A673 (cell line): ENCODE results near the gene ANAPC10. TPM values are rescaled to one million over a fixed set of nuclear protein-coding genes. Genes with fewer than 3 reads are reported as not detected.
"Not testable (repeated sequence)": the region's sequence is repeated elsewhere in the genome, so short reads cannot be mapped to it uniquely, and the experiment has no call there.

ENCODE experiments used
- Bru-seq: library from RNA; stranded (reverse); fragments of 400-500 nt; gene quantifications from one replicate; lab custom pipeline; 2021; lab: Mats Ljungman, UMichigan
- BruChase-seq, 2 experiments: library from RNA; stranded (reverse); fragments of 400-500 nt; gene quantifications; one replicate each; lab custom pipeline; 2021; lab: Mats Ljungman, UMichigan
- BruUV-seq: library from RNA; stranded (reverse); fragments of 400-500 nt; replicated peaks from 2 replicates; lab custom pipeline; 2021; lab: Mats Ljungman, UMichigan
- CTCF ChIA-PET: fragments of 300-600 bp; sonication (Branson Sonifier 250); formaldehyde crosslinking; loops from one replicate; lab custom pipeline; 2022; ENCODE audit warnings: antibody characterized with exemption; lab: Charles Lee
- POLR2A ChIA-PET: fragments of 300-600 bp; sonication (Branson Sonifier 250); formaldehyde crosslinking; loops from one replicate; lab custom pipeline; 2022; ENCODE audit warnings: antibody characterized with exemption; ENCODE audit not compliant: low non-redundant PET; lab: Charles Lee
- DNase-seq: peaks from one replicate; pipeline ENCODE4 v3.0.0-alpha.2; 2015; ENCODE audit warnings: low spot score
- H3K27ac ChIP-seq: fragments of 200-600 bp; sonication (generic); 2 replicates; pipeline ENCODE4 v1.5.1; 2016; ENCODE audit warnings: mixed run types, low read depth, mild to moderate bottlenecking, mixed read lengths, antibody characterized with exemption, low read length; ENCODE audit not compliant: poor library complexity, severe bottlenecking
- H3K27me3 ChIP-seq: fragments of 200-600 bp; sonication (generic); replicated peaks from 2 replicates; pipeline ENCODE4 v1.6.1; 2017; ENCODE audit warnings: mixed run types, low read depth, mild to moderate bottlenecking, mixed read lengths, antibody characterized with exemption, low read length; ENCODE audit not compliant: insufficient read depth, poor library complexity
- H3K36me3 ChIP-seq: fragments of 200-600 bp; sonication (generic); 2 replicates; pipeline ENCODE4 v1.6.1; 2016; ENCODE audit warnings: mixed run types, mild to moderate bottlenecking, mixed read lengths, antibody characterized with exemption, low read length; ENCODE audit not compliant: insufficient read depth, poor library complexity, severe bottlenecking
- H3K4me1 ChIP-seq: fragments of 200-600 bp; sonication (generic); 2 replicates; pipeline ENCODE4 v1.6.1; 2017; ENCODE audit warnings: mixed run types, mild to moderate bottlenecking, mixed read lengths, antibody characterized with exemption, low read length; ENCODE audit not compliant: insufficient read depth, poor library complexity, severe bottlenecking
- H3K4me3 ChIP-seq: fragments of 200-600 bp; sonication (generic); 2 replicates; pipeline ENCODE4 v1.5.1; 2016; ENCODE audit warnings: low read depth, mixed run types, mild to moderate bottlenecking, mixed read lengths, low read length; ENCODE audit not compliant: poor library complexity, severe bottlenecking
- H3K9me3 ChIP-seq: fragments of 200-600 bp; sonication (generic); 2 replicates; pipeline ENCODE4 v1.6.1; 2016; ENCODE audit warnings: mixed run types, low read depth, mild to moderate bottlenecking, mixed read lengths, antibody characterized with exemption, low read length; ENCODE audit not compliant: poor library complexity, severe bottlenecking
- EZH2 ChIP-seq: fragments of 200-600 bp; sonication (generic); IDR thresholded peaks from 2 replicates; pipeline ENCODE4 v1.6.1; 2017; ENCODE audit warnings: borderline replicate concordance, low read depth, mild to moderate bottlenecking, mixed read lengths, antibody characterized with exemption, low read length; ENCODE audit not compliant: poor library complexity, severe bottlenecking
- intact Hi-C: fragments of 100-400 bp; cut with micrococcal nuclease; formaldehyde crosslinking; loops from one replicate; pipeline ENCODE4 v1.10.0; 2022; ENCODE audit not compliant: unreplicated experiment
- long read RNA-seq: library from polyadenylated mRNA; stranded (forward); transcript quantifications from one replicate; pipeline ENCODE4 v2.0.0, GENCODE V29; 2022
- total RNA-seq: library from RNA; stranded (reverse); gene quantifications from 2 replicates; pipeline ENCODE4 v1.2.3, GENCODE V29; 2021
- TF ChIP-seq, protein P1 (sequence below): fragments of 300-800, 200-600 bp; sonication (generic); conservative IDR thresholded peaks from 2 replicates; pipeline ENCODE4 v1.5.1; 2017; ENCODE audit warnings: low read depth, mild to moderate bottlenecking, antibody characterized with exemption, low read length, moderate library complexity, mixed read lengths

ANAPC10 gene, protein sequence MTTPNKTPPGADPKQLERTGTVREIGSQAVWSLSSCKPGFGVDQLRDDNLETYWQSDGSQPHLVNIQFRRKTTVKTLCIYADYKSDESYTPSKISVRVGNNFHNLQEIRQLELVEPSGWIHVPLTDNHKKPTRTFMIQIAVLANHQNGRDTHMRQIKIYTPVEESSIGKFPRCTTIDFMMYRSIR
- total RNA-seq (27.6 and 30.5 TPM in 2 replicates), Bru-seq, nascent RNA (percentile 84 among the genes with signal in this experiment), BruChase-seq, experiment 1, labeled RNA remaining after a 2-hour chase (percentile 92 among the genes with signal in this experiment), BruChase-seq, experiment 2, labeled RNA remaining after a 6-hour chase (percentile 83 among the genes with signal in this experiment)
- long read RNA-seq, transcript ANAPC10-201 (5 exons, 868 nt), result minor isoform, 6 of 58 reads
- long read RNA-seq, transcript ANAPC10-209 (5 exons, 1,025 nt), result major isoform, 24 of 58 reads
- long read RNA-seq, partial matches to known transcripts, result 8 of 58 reads
- long read RNA-seq, other reads (novel, unspliced or antisense), result 17 of 58 reads

DNA sequence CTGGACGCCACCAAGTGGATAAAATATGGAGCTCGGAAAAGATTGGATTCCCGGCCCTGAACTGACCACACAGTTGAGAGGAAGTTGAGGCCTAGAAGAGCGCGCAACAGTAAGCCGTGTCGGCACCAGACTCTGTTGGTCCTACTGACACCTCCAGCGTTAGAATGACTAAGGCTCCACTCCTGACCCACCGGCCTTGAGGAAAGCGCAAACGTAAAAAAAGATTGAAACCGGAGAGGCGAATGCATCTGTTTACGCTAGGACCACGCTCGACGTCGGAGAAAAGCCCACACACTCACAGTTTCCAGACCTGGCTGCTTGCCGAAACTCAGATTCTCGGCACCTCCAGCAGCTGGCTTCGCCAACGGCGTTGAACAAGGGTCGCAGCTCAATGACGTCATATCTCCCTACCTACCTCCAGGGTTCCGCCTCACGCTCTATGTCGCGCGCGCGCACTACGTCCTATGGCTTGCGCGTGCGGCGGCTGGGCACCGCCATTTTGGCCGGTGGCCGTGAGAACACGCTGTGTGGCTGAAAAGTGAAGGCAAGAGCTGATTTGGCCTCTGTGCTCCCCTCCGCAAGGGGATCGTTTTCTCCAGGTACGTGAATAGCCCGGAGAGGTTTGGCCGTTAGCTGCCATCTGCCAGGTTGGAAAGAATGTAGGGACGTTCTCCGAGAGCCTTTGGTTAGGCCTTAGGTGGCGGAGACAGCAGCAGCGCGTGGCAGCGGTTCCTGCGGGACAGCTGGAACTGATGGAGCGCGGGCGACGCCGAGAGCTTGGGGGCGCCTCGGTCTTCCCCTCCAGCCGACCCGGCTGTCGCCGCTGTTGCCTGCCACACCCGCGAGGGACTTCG, at the start of gene ANAPC10, which contains the start of gene ABCE1:
ANAPC10 (minus strand) TSS at position 376 of the 854 bp plus-strand sequence. CDS start 2,097 bp downstream, outside the sequence.
ABCE1 (plus strand) TSS at position 491 of the 854 bp plus-strand sequence. CDS start 6,102 bp downstream, outside the sequence.
- peak within 1 kb of the TSS; percentile 63 for H3K4me3 ChIP-seq
- POLR2A ChIA-PET, result interaction anchor here (0.6 kb wide), 1 partner anchor 86 kb away, joined by 3 read pairs; no protein-coding TSS in a partner anchor
- no peak for TF ChIP-seq EZH2
- TF ChIP-seq, protein P1, sequence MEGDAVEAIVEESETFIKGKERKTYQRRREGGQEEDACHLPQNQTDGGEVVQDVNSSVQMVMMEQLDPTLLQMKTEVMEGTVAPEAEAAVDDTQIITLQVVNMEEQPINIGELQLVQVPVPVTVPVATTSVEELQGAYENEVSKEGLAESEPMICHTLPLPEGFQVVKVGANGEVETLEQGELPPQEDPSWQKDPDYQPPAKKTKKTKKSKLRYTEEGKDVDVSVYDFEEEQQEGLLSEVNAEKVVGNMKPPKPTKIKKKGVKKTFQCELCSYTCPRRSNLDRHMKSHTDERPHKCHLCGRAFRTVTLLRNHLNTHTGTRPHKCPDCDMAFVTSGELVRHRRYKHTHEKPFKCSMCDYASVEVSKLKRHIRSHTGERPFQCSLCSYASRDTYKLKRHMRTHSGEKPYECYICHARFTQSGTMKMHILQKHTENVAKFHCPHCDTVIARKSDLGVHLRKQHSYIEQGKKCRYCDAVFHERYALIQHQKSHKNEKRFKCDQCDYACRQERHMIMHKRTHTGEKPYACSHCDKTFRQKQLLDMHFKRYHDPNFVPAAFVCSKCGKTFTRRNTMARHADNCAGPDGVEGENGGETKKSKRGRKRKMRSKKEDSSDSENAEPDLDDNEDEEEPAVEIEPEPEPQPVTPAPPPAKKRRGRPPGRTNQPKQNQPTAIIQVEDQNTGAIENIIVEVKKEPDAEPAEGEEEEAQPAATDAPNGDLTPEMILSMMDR, result 0 out of 2 replicates have a peak, but pooled peaks have one; percentile 14
- no TSS peak for BruUV-seq
- H3K9me3 ChIP-seq, result peaks cover 7% of the 10 kb centered on the region
- peak; percentile 99 for DNase-seq
- no peaks in the 10 kb centered on the region for H3K27me3 ChIP-seq
- CTCF ChIA-PET, result no interaction called here
- peak within 1 kb of the TSS; percentile 91 for H3K27ac ChIP-seq
- H3K4me1 ChIP-seq, result peaks cover 24% of the 10 kb centered on the region
- peaks cover 24% of the 10 kb centered on the region for H3K36me3 ChIP-seq
- intact Hi-C loops, result no loop called here

DNA sequence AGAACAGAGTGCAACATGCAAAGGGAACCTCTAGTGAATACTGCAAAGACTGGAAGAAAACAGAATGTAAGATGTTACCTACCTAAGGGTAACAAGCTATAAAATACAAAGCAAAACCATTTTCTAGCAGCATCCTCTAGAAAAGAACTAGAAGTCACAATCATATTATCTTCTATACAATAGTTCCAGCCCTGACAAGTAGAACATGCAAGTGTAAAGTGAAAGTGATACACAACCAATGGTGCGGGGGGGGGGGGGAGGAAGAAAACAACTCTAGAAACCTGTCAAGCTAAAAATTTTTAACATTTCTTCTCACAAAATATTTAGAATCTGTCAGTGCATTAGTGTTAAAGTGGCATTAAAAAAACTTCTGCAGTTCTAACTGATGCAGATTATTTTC, 38.2 kb upstream of the ANAPC10 start:
- H3K4me3 ChIP-seq, H3K4me1 ChIP-seq, H3K9me3 ChIP-seq, intact Hi-C loops, H3K27ac ChIP-seq, POLR2A ChIA-PET, BruUV-seq, CTCF ChIA-PET, H3K27me3 ChIP-seq, DNase-seq: not testable (repeated sequence)
- peaks cover 48% of the 10 kb centered on the region for H3K36me3 ChIP-seq

DNA sequence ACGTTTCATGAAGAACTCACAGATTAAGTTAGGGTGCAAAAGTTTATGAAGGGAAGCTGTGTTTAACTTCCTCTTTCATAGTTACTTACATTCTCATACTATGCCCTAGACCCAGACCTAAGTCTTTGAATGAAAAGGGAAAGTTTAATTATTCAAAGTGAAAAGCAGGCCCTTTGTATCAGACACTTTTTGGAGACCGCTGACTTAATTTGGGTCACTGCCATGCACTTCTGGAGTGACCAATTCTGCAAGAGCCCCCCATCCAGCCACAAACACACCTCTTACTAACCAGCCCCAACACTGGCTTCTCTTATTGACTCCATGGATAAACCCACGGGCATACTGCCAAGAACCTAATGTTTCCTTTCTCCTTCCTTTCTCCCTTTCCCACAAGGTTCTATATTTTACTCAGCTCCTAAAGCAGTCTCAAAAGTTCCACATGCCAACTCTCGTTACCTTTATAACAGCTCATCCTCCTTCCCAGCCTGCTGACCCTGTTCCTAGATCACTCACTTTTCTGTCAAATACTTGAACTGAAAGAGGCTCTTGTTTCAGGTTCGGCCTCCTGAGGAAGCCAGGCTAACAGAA, 34.6 kb upstream of the ANAPC10 start:
- Histone ChIP-seq H3K27ac (no peak overlapping the region), H3K27me3 (no peaks in the 10 kb centered on the region), H3K4me1 (peaks cover 4% of the 10 kb centered on the region), H3K36me3 (peaks cover 29% of the 10 kb centered on the region), H3K9me3 (no peaks in the 10 kb centered on the region), H3K4me3 (no peak overlapping the region)
- no TSS peak for BruUV-seq
- DNase-seq, result peak; percentile 10
- CTCF ChIA-PET, result no interaction called here
- POLR2A ChIA-PET, result no interaction called here
- intact Hi-C loops, result no loop called here
- no peak for TF ChIP-seq EZH2
- TF ChIP-seq, protein P1, result no peak
